HFF-Myc (cell line): ENCODE measurements around the gene MROH2B.

Experiments
- DNase-seq: peaks from one replicate; pipeline ENCODE4 v3.0.0-alpha.2; 2011; ENCODE audit warnings: low read depth; ENCODE audit errors: extremely low read depth
- H3K4me3 ChIP-seq: replicated peaks from 2 replicates; pipeline ENCODE4 v1.5.1; 2011; ENCODE audit warnings: low read depth, mild to moderate bottlenecking, control low read depth, low read length
- CTCF ChIP-seq: IDR thresholded peaks from 2 replicates; pipeline ENCODE4 v1.5.1; 2012; ENCODE audit warnings: mild to moderate bottlenecking, low read depth, low read length, control low read depth; ENCODE audit errors: missing control alignments

MROH2B gene

GRCh38 chr5:40991168-40991980 is 79.8 kb downstream of the MROH2B start:
- TF ChIP-seq CTCF = no peak
- H3K4me3 ChIP-seq = no peak overlapping the region
- no peak for DNase-seq

DNA sequence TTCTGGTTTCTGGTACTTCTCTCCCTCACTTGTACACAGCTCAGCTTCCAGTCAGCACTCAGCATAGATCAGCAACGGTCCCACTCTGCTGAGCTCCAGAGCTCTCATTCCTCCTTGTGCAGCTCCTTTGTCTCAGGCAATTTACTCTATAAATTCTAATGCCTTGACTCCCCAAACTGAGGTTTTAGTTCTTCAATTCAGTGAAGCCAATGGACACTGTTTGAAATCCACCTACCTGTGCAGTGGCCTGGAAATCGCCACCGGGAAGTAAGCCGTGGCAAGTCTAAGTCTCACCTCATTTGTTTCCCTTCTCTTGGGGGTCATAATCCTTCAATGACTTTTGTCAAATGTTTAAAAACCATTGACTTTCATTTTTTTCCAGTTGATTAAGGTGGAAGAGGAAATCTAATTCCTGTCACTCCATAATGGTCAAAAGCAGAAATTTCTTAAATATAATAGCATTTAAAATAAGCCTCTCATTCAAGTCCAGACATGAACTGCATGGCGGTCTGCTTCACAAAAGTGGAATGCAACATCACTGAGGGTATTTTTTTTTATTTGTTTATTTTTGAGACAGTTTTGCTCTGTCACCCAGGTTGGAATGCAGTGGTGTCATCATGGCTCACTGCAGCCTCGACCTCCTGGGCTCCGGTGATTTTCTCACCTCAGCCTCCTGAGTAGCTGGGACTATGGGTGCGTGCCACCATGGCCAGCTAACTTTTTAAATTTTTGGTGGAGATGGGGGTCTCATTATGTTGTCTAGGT is 82.2 kb downstream of the MROH2B start:
- no peak overlapping the region for H3K4me3 ChIP-seq
- no peak for TF ChIP-seq CTCF
- DNase-seq = no peak

- no peak for TF ChIP-seq CTCF
- H3K4me3 ChIP-seq = no peak overlapping the region
- no peak for DNase-seq
These were observed 83.8 kb downstream of the MROH2B start for GRCh38 chr5:40987349-40987748.

DNA sequence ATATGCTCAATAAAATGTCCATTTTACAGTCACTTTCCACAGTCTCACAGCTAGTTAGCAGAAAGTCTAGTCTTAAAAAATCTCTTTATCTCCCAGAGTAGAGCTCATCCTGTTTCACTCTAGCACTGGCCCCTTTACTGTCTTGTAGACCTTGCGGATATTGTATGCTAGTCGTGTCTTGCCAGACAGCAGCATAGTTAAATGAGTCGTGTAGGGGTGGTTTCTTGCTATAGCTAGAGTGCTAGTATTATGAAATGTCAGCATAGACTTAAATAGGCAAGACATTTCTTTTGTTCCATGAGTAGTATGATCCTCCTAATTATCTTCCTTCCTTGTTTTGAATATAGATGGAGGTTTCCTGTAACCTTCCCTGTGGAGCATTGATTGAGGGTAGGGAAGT is 84.5 kb downstream of the MROH2B start:
- DNase-seq = no peak
- TF ChIP-seq CTCF = no peak
- H3K4me3 ChIP-seq = no peak overlapping the region

GRCh38 chr5:40985501-40985900 is 85.6 kb downstream of the MROH2B start:
- DNase-seq = no peak
- no peak overlapping the region for H3K4me3 ChIP-seq
- no peak for TF ChIP-seq CTCF

GRCh38 chr5:40984884-40985283 is 86.3 kb downstream of the MROH2B start:
- H3K4me3 ChIP-seq = no peak overlapping the region
- DNase-seq = no peak
- no peak for TF ChIP-seq CTCF

DNA sequence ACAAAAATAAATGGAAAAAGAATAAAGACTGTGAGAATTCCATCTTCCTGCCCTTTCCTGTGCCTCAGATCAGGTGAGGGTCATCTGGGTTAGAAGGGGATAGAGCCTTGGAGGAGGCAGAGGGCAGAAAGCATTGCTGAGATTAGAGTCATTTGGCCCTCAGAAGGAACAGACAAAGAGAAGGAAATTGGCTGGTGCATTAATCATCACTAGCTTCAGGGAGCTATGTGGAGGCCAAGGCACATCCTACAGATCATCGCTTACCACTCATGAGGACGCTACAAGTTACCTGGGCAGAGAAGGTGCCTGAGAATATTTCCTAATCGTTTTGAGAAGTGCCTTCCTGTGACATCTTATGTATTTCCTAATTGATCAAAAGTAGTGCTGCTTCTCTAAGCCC is 87.4 kb downstream of the MROH2B start:
- H3K4me3 ChIP-seq = no peak overlapping the region
- TF ChIP-seq CTCF = no peak
- no peak for DNase-seq
